ENCODE data around the gene SLC16A8.

DNA sequence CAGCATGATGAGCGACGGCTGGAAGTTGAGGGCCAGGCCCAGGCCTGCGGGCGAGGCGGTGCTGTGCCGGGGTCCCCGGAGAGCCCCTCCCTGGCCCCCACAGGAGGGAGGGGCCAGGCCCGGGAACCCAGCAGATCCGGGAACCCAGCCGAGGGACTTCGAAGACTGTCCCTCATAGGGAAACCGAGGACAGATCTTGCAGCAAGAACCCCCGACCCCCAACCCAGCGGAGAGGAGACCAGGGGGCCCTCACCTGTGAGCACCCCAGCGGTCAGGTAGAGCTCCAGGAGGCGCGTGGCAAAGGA, 2.4 kb downstream of the SLC16A8 start:
- no peak for TF ChIP-seq SNRNP70 (optimal IDR thresholded peaks at IDR 0.05; ENCODE audit: low read depth, low read length)
- no peak for TF ChIP-seq GABPB2 (CRISPR knock-in tag; conservative IDR thresholded peaks at IDR 0.05)
- TF ChIP-seq BDP1 (IDR thresholded peaks at IDR 0.05; ENCODE audit: insufficient read depth, insufficient read length): no peak
- TF ChIP-seq BACH1 (tag; IDR thresholded peaks at IDR 0.05): no peak
- TF ChIP-seq CEBPG (CRISPR knock-in tag; IDR thresholded peaks at IDR 0.05): no peak
- no peak for TF ChIP-seq CEBPG (tag; conservative IDR thresholded peaks at IDR 0.05 in 1 of 2, IDR thresholded peaks at IDR 0.05 in 1 of 2)
- TF ChIP-seq, protein P1, sequence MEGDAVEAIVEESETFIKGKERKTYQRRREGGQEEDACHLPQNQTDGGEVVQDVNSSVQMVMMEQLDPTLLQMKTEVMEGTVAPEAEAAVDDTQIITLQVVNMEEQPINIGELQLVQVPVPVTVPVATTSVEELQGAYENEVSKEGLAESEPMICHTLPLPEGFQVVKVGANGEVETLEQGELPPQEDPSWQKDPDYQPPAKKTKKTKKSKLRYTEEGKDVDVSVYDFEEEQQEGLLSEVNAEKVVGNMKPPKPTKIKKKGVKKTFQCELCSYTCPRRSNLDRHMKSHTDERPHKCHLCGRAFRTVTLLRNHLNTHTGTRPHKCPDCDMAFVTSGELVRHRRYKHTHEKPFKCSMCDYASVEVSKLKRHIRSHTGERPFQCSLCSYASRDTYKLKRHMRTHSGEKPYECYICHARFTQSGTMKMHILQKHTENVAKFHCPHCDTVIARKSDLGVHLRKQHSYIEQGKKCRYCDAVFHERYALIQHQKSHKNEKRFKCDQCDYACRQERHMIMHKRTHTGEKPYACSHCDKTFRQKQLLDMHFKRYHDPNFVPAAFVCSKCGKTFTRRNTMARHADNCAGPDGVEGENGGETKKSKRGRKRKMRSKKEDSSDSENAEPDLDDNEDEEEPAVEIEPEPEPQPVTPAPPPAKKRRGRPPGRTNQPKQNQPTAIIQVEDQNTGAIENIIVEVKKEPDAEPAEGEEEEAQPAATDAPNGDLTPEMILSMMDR (IDR thresholded peaks at IDR 0.05 in 2 of 3, conservative IDR thresholded peaks at IDR 0.05 in 1 of 3; ENCODE audit: insufficient read depth in 2 of 3, low read depth in 1 of 3, low read length in 3 of 3): no peak
